Activated CD4-positive, alpha-beta T cell treated with anti-CD3 and anti-CD28 coated beads, Interleukin-2, amount 50 U/mL, for 4 hours (primary cell): ENCODE results near the gene TMEM258.

Experiments used
- DNase-seq, 2 experiments: peaks; one replicate each; pipeline ENCODE4 v3.0.0-alpha.2; 2020

TMEM258 gene

DNA sequence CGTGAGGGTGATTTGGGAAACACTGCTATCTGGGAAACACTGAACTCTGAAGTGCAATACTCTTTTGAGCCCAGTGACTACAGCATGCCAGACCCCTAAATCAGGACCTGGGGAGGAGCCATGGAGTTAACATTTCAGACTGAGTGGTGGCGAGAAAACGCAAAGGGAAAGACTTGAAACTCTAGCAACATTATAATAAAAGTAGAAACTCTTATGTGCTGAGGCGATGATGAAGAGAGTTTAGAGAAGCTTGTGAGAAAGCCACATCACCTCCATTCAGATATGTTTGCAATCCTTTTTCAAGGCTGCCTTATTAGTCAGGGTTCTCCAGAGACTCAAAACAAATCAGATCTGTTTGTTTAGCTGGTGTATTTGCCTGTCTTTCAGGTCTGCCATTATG, 2.2 kb upstream of the TMEM258 start:
- DNase-seq, result no peak

DNA sequence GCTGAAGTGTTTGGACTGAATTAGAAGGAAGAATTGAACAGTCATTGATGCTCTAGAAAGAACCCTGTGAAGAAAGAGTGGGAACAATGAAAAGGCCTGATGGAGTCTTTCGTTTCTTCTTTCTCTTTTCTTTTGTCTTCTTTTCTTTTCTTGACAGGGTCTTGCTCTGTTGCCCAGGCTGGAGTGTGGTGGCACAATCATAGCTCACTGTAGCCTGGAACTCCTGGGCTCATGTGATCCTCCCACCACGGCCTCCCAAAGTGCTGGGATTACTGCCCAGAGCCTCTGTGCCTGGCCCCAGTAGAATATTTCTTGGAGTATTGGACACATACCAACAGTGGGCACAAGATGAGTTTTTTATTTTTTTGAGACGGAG, 1.4 kb upstream of the TMEM258 start:
- DNase-seq, result no peak

DNA sequence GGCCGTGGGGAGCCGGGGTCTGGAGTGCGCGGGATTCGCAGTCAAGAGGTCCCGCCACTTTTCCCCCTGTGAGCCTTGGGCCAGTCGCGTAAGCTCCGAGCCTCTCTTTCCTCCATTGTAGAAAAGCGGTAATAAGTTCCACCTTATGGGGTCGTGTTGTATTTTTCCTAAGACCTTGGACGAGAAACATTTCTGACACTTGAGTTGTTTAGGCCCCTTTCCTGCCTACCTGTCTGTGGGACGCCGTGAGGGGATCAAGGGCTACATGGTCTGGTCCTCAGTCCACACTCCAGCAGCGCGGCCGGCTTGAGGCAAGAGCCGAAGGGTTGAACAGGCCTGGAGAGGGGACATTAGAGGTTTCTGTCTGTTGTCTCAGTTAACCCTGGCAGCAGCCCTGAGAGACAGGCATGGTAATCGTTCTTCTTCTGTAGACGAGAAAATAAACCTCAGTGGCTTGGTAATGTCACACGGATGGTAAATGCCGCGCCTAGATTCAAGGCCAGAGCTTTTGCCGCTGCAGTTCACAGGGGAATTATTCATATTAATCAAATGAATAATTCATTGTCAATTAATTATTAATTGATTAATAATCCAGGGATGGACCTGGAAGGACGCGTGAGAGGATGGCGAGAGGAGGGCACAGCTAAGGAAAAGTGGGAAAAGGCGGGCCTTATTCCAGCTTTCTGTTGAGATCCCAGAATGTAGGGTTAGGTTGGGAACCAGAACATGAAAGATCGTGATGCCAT, 857 bp upstream of the TMEM258 start:
- DNase-seq, result no peak

GRCh38 chr11:61791737-61792309, 576 bp downstream of the TMEM258 start:
- DNase-seq, result no peak

DNA sequence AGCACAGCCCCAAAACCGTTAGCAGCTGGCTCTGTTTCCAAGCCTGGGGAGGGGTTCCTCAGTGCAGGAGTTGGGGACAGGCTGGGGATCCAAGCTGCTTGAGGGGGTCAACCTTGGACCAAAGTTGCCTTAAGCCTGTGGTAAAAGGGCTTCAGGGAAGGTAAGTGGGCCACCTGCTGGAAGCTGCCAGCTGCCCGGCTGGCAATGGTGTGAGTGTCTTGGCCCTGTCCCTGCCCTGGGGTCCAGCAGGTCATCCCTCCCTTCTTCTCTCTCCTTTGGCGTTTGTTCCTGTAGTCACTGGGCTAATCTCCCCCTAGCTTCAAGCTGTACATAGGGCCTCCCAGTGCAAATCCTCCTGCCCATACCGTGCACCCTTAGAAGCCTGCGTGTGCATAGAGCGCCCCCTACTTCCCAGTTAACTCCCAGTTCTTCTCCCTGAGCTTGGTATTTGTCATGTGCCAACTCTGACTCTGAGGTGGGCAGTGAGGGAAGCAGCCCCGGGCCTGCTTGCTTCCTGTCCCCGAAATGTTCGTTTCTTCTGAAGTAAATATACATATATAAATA, 4.4 kb downstream of the TMEM258 start:
- no peak for DNase-seq

DNA sequence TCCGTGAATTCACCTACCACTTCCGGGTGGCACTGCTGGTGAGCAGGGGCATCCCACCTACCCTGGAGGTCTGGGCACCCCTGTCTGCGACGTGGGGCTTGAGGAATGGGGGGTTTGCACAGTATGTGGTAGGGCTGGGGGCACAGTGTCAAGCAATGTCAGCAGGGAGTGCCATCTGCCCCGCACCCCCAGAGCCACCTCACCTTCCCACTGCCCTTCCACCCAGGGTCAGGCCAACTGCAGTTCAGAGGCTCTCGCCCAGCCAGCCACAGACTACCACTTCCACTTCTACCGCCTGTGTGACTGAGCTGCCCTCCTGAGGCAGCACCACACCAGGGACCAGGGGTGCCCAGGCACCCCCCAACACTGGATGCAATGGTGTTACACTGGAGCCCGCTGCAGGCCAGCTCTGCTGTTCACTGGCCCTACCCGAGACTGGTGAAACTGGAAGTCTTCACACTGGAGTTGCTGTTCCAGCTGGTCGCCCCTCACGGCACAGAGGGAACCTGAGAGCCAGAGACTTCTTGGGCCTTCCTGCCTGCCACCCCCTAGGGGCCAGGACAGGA, 6.5 kb downstream of the TMEM258 start:
- no peak for DNase-seq

DNA sequence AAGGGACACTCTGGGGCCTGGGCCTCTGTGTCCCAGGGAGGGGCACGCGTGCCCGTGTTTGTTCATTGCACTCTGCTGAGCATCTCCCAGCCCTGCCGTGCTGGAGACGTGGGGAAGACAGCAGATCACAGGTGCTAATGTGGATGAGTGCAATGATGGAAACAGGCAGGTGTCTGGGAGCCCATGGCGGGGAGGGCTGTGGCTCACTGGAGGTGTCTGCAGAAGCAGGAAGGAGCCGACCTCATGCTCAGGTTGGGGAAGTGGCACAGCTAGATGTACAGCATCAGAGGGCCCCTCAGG, 7.9 kb downstream of the TMEM258 start:
- DNase-seq, result no peak

DNA sequence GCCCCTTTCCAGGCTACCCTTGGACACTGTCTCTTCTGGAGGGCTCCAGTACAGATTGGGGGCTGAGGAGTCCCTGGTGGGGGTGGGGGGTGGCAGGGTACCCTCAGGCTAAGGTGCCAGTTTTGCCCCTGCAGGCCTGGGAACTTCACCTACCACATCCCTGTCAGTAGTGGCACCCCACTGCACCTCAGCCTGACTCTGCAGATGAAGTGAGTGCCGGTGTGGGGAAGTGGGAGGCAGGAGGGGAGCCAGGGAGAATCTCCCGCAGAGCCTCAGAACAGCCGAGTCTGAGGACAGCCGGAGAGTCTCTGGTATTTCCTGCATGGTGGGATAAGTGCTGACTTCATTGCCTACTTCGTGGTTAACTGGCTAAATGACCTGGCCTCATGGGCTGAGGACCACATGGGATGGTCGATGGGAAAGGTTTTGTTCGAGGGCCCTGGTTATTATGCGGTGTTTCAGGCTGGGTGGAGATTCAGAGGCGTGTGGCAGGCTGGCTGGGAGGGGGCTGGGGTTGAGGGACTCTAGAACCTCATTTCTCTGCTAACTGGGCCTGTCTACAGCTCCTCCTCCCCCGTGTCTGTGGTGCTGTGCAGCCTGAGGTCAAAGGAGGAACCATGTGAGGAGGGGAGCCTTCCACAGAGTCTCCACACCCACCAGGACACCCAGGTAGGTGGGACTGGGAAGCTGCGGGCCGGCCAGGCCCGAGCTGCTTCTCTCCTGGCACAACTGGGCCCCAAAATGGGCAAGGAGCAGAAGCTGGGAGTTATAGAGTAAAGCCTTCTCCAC, 8.5 kb downstream of the TMEM258 start:
- DNase-seq, result no peak

DNA sequence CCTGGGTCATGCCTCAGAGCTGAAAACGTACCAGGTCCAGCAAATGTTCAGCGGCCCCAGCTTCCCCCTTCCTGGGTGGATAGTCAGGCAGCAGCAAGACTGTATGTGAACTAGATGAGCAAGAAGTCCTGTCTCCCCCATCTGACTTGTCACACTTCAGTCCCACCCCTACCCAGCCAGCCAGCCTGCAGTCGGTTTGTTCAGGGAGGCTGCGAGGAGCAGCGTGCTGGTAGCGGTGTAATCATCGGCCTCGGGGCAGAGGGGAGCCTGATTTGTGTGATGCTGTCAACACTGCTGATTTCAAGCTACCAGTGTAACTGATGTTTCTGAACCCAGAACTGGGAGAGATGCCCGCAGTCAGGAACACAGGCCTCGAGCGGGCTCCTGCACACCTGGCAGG, 9.6 kb downstream of the TMEM258 start:
- no peak for DNase-seq

GRCh38 chr11:61782299-61782698, 10.1 kb downstream of the TMEM258 start:
- no peak for DNase-seq

DNA sequence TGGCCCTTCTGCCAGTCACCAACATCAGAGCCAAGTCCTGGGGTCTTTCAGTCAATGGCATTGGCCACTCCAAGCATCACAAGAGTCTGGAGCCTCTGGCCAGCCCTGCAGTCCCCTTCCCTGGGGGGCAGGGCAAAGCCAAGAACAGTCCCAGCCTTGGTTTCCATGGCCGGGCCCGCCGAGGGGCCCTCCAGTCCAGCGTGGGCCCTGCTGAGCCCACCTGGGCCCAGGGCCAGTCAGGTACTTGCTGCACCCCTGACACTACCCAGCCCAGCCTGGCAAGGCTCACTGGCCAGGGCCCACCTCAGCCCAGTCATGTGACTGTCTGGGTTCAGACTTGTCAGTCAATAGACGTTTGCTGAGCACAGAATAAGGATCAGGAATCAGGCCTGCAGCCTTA, 10.8 kb downstream of the TMEM258 start:
- no peak for DNase-seq

DNA sequence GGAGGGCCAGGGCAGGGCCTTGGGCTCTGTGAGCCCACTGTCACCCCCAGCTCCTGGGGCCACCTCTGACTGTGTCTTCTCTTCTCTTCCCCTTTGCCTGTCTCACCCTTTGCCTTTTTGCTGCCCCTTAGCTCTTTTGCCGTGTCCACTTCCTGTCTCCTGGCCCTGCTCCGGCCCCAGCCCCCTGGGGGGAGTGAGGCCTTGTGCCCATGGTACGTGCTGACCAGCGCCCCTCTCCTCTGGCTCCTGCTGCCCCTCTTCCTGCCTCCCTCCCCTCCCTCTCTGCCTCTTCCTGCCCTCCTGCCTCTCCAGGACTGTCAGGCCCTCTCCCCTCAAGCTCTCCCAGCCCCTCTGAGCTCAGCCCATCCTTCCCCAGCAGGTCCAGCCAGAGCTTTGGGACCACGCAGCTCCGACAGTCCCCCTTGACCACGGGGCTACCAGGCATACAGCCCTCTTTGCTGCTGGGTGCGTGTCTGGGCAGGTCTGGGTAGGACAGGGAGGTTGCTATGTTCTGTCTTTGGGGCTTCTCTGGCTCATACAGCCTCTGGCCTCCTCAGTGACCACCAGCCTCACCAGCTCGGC, 11.7 kb downstream of the TMEM258 start:
- DNase-seq, result no peak

- no peak for DNase-seq
Measured at GRCh38 chr11:61779666-61780525, 12.5 kb downstream of the TMEM258 start.

- DNase-seq, result no peak
Measured at GRCh38 chr11:61778920-61779650, 13.3 kb downstream of the TMEM258 start.

GRCh38 chr11:61778357-61778886, 14.0 kb downstream of the TMEM258 start:
- no peak for DNase-seq

GRCh38 chr11:61777234-61778090, 14.9 kb downstream of the TMEM258 start:
- peak; percentile 42 to 52 for DNase-seq

DNA sequence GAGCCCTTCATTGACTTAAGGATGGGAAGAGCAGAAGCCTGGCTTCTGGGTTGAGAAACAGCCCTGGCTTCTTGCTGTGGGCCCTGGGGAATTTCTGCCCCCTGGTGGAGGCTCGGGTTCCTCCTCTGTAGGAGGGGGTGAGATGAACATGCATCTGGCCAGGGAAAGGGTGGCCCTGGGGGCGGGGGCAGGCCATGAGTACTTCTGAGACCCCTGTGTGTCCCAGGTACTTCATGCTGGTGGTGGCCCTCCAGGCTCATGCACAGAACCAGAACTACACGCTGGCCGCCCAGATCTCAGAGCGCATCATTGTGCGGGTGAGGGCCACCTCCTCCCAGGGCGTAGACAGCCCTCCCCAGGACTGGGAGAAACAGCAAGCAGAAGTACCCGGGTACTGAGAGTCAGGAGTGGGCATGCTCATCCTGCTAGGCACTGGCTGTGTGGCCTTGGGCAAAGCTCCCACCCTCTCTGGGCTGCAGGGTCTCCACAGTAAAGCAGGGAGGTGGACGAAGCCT, 15.8 kb downstream of the TMEM258 start:
- DNase-seq, result peak; percentile 44 to 50

DNA sequence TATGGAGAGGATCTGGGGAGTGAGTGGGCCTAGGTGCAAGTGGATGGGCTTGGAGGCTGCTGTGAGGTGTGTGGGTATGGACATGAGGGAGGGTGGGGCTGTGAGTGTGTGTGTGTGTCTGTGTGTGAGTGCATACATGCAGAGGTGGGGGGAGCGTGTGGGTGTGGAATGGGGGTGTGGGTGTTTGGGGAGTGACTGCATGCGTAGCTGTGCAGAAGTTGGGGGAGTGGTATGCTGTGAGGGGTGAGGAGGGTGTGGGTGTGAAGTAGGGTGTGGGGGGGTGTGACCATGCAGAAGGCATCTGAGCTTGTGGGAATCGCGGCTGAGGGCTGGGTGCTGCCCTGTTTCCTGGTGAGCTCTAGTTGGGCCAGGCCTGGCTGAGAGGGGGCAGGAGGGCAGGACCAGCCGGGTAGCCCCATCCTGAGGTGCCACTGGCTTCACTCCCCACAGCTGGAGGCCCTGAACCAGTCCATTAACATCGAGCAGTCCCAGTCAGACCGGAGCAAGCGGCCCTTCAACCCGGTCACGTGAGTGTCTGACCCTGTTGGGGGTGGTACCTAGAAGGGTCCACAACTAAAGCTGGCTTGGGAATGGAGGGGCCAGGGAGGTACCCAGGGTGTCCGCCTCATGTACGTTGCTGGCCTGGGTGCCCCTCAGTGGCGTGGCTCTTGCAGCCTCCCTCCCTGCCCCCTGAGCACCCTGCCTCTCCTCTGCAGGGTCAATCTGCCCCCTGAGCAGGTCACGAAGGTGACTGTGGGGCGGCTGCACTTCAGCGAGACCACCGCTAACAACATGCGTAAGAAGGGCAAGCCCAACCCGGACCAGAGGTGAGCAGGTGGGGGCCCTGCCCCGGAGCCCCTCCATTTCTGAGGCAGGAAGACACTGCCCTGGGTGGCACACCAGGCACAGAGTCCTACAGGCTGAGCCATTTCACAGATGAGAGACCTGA, 16.5 kb downstream of the TMEM258 start:
- DNase-seq, result no peak

DNA sequence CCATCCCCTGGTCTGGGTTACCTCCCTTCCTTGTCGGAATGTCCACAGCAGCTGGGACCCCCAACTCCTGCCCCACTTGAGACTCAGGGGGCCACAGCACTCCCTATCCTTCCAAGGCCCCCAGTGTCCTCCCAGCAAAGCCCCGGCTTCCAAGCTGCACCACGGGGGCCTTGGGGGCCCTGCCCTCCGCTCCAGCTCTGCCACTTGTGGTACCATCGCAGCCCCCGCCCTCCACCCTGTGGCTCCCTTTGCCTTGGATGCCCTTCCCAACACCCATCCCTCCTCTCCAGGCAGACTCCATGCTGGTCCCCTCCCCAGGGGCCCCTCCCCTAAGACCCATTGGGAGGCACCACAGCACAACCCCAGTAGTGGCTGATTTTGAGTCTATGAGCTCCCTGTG, 17.3 kb downstream of the TMEM258 start:
- no peak for DNase-seq
